ENCODE measurements around the gene HECW1. TPM values are rescaled to one million over a fixed set of nuclear protein-coding genes. Genes with fewer than 3 reads are reported as not detected.

The HECW1 gene
- polyA plus RNA-seq, 2 of the 4 experiments (the other 2 are of a cell fraction) = 11.3 TPM

- WGBS (ENCODE audit: missing lambda C conversion rate) = 88% methylated on average over 2 of the region's 2 CpGs
- no peaks in the 10 kb centered on the region for H3K9me3 ChIP-seq
- TF ChIP-seq ZSCAN20 (CRISPR knock-in tag; IDR thresholded peaks at IDR 0.05) = no peak
- TF ChIP-seq, protein P1, sequence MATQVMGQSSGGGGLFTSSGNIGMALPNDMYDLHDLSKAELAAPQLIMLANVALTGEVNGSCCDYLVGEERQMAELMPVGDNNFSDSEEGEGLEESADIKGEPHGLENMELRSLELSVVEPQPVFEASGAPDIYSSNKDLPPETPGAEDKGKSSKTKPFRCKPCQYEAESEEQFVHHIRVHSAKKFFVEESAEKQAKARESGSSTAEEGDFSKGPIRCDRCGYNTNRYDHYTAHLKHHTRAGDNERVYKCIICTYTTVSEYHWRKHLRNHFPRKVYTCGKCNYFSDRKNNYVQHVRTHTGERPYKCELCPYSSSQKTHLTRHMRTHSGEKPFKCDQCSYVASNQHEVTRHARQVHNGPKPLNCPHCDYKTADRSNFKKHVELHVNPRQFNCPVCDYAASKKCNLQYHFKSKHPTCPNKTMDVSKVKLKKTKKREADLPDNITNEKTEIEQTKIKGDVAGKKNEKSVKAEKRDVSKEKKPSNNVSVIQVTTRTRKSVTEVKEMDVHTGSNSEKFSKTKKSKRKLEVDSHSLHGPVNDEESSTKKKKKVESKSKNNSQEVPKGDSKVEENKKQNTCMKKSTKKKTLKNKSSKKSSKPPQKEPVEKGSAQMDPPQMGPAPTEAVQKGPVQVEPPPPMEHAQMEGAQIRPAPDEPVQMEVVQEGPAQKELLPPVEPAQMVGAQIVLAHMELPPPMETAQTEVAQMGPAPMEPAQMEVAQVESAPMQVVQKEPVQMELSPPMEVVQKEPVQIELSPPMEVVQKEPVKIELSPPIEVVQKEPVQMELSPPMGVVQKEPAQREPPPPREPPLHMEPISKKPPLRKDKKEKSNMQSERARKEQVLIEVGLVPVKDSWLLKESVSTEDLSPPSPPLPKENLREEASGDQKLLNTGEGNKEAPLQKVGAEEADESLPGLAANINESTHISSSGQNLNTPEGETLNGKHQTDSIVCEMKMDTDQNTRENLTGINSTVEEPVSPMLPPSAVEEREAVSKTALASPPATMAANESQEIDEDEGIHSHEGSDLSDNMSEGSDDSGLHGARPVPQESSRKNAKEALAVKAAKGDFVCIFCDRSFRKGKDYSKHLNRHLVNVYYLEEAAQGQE (IDR thresholded peaks at IDR 0.05) = no peak
- TF ChIP-seq, protein P2, sequence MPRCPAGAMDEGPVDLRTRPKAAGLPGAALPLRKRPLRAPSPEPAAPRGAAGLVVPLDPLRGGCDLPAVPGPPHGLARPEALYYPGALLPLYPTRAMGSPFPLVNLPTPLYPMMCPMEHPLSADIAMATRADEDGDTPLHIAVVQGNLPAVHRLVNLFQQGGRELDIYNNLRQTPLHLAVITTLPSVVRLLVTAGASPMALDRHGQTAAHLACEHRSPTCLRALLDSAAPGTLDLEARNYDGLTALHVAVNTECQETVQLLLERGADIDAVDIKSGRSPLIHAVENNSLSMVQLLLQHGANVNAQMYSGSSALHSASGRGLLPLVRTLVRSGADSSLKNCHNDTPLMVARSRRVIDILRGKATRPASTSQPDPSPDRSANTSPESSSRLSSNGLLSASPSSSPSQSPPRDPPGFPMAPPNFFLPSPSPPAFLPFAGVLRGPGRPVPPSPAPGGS (IDR thresholded peaks at IDR 0.05) = no peak
- TF ChIP-seq CEBPB (IDR thresholded peaks at IDR 0.05) = no peak
- no peak for TF ChIP-seq RCOR1 (IDR thresholded peaks at IDR 0.05; ENCODE audit: low read depth, low read length)
- no peak for TF ChIP-seq FOSL2 (IDR thresholded peaks at IDR 0.05)
- TF ChIP-seq FOSL2 (CRISPR knock-in tag; IDR thresholded peaks at IDR 0.05) = no peak
- ATAC-seq (no peak), DNase-seq (ENCODE audit: low read depth in 1 of 2, low spot score in 1 of 2) (no peak), FAIRE-seq (no peak)
- H3K4me1 ChIP-seq = no peaks in the 10 kb centered on the region
- no peak overlapping the region for H3K27ac ChIP-seq
- H3K4me3 ChIP-seq = no peak overlapping the region
- H3K4me2 ChIP-seq = no peak overlapping the region
- ChIA-PET POLR2A (no interaction called here), CTCF (interaction anchor here (1.8 kb wide), 1 partner anchor 340 kb away, joined by 6 read pairs; no protein-coding TSS in a partner anchor)
Measured at GRCh38 chr7:43281268-43281667, 168.8 kb downstream of the HECW1 start.

DNA sequence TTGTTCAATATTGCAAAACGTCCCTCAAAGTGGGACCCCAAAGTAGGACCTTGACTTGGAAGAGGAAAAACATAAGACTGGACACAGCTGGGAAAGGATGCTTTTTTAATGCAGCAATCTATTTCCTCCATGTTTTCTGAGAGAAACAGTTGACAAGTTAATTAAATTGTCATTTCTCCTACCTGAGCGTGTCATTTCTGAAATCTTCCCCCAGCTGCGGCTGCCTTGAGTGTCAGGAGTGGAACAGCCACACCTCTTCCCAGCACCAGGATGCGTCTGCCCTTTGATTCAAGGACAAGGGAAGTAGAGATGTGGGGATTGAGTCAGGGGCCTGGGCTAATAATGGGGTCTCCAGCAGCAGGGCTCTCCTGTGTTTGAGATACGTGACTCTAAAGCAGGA is 171.3 kb downstream of the HECW1 start:
- Histone ChIP-seq H3K9me3 (no peaks in the 10 kb centered on the region), H3K4me3 (no peak overlapping the region), H3K27ac (no peak overlapping the region), H3K4me2 (no peak overlapping the region), H3K4me1 (no peaks in the 10 kb centered on the region)
- DNase-seq (ENCODE audit: low read depth in 1 of 2, low spot score in 1 of 2) (no peak), ATAC-seq (no peak), FAIRE-seq (no peak)
- WGBS (ENCODE audit: missing lambda C conversion rate) = 95% methylated on average over 5 of the region's 5 CpGs
- POLR2A ChIA-PET = no interaction called here
- CTCF ChIA-PET = interaction anchor here (1.6 kb wide), 1 partner anchor 22 kb away, joined by 5 read pairs; no protein-coding TSS in a partner anchor
- no peak for TF ChIP-seq EHMT2 (IDR thresholded peaks at IDR 0.05; ENCODE audit: low read depth)
- no peak for TF ChIP-seq CHD4 (IDR thresholded peaks at IDR 0.05; ENCODE audit: borderline replicate concordance)
- TF ChIP-seq, protein P3, sequence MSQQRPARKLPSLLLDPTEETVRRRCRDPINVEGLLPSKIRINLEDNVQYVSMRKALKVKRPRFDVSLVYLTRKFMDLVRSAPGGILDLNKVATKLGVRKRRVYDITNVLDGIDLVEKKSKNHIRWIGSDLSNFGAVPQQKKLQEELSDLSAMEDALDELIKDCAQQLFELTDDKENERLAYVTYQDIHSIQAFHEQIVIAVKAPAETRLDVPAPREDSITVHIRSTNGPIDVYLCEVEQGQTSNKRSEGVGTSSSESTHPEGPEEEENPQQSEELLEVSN (IDR thresholded peaks at IDR 0.05; ENCODE audit: borderline replicate concordance, low read depth) = no peak
- no peak for TF ChIP-seq FOSB (CRISPR knock-in tag; IDR thresholded peaks at IDR 0.05)
- no peak for TF ChIP-seq MAZ (IDR thresholded peaks at IDR 0.05; ENCODE audit: borderline replicate concordance, low read depth, low read length)

- peaks cover 15% of the 10 kb centered on the region; the same call in 2 of the 3 replicates for H3K9me3 ChIP-seq
- H3K27ac ChIP-seq = no peak overlapping the region
- ATAC-seq (no peak), DNase-seq (ENCODE audit: low read depth in 1 of 2, low spot score in 1 of 2) (no peak), FAIRE-seq (no peak)
- CTCF ChIA-PET = interaction anchor here (1.0 to 2.0 kb wide), 4 partner anchors 24 to 550 kb away, joined by 3 to 5 read pairs (median 4); no protein-coding TSS in a partner anchor
- 93% methylated on average over 2 of the region's 2 CpGs for WGBS (ENCODE audit: missing lambda C conversion rate)
- H3K4me3 ChIP-seq = no peak overlapping the region
- H3K4me2 ChIP-seq = no peak overlapping the region
- POLR2A ChIA-PET = no interaction called here
- H3K4me1 ChIP-seq = peaks cover 7% of the 10 kb centered on the region
- TF ChIP-seq RARB (CRISPR knock-in tag; IDR thresholded peaks at IDR 0.05) (no peak), ATOH8 (CRISPR knock-in tag; IDR thresholded peaks at IDR 0.05; ENCODE audit: low read depth) (no peak), NFE2L2 (conservative IDR thresholded peaks at IDR 0.05; ENCODE audit: low read length) (no peak), CHD4 (IDR thresholded peaks at IDR 0.05; ENCODE audit: borderline replicate concordance) (no peak), CBX2 (IDR thresholded peaks at IDR 0.05; ENCODE audit: borderline replicate concordance, low read depth) (no peak), HOXB13 (CRISPR knock-in tag; IDR thresholded peaks at IDR 0.05; ENCODE audit: low read depth) (no peak), NPAS2 (CRISPR knock-in tag; IDR thresholded peaks at IDR 0.05; ENCODE audit: borderline replicate concordance) (no peak), MAZ (IDR thresholded peaks at IDR 0.05; ENCODE audit: borderline replicate concordance, low read depth, low read length) (no peak), JUNB (IDR thresholded peaks at IDR 0.05) (no peak), MYC (IDR thresholded peaks at IDR 0.05; ENCODE audit: borderline replicate concordance, low read length) (no peak), NR3C1 (IDR thresholded peaks at IDR 0.05) (no peak)
- TF ChIP-seq, protein P1 (IDR thresholded peaks at IDR 0.05) = no peak
- TF ChIP-seq, protein P4, sequence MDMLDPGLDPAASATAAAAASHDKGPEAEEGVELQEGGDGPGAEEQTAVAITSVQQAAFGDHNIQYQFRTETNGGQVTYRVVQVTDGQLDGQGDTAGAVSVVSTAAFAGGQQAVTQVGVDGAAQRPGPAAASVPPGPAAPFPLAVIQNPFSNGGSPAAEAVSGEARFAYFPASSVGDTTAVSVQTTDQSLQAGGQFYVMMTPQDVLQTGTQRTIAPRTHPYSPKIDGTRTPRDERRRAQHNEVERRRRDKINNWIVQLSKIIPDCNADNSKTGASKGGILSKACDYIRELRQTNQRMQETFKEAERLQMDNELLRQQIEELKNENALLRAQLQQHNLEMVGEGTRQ (IDR thresholded peaks at IDR 0.05) = no peak
Measured at GRCh38 chr7:43289826-43290225, 177.4 kb downstream of the HECW1 start.
